ENCODE results near the gene GAR1.

- TF ChIP-seq CTCF (conservative IDR thresholded peaks at IDR 0.05 in 1 of 2, IDR thresholded peaks at IDR 0.05 in 1 of 2; ENCODE audit: extremely low read depth in 1 of 2, insufficient read depth in 1 of 2, low read depth in 1 of 2, low read length in 2 of 2) (no peak), EZH2 (IDR thresholded peaks at IDR 0.05; ENCODE audit: borderline replicate concordance, low read length) (no peak)
Measured at GRCh38 chr4:109861271-109861670, 45.7 kb downstream of the GAR1 start.
